CD8-positive, alpha-beta memory T cell (primary cell): ENCODE results near the gene MS4A7. TPM values are rescaled to one million over a fixed set of nuclear protein-coding genes. Genes with fewer than 3 reads are reported as not detected.

ENCODE experiments used
- CTCF ChIA-PET: fragments of 350-600 bp; sonication (Branson Sonifier 250); formaldehyde crosslinking; loops from one replicate; lab custom pipeline; 2021; ENCODE audit warnings: antibody characterized with exemption; lab: Charles Lee
- POLR2A ChIA-PET: fragments of 350-600 bp; sonication (Branson Sonifier 250); formaldehyde crosslinking; loops from one replicate; lab custom pipeline; 2021; ENCODE audit warnings: antibody characterized with exemption; lab: Charles Lee
- DNase-seq, 5 donors: peaks; one replicate each; pipeline versions ENCODE4 v3.0.0 to v3.0.0-alpha.2; 2020 to 2022; ENCODE audit warnings: mixed read lengths in 1 of 5
- H3K27ac ChIP-seq: one replicate; pipeline ENCODE4 v1.7.0; 2013; ENCODE audit warnings: low read depth, mild to moderate bottlenecking, low read length, moderate library complexity
- H3K27me3 ChIP-seq: 2 replicates; pipeline ENCODE4 v1.7.0; 2013; ENCODE audit warnings: low read length, mild to moderate bottlenecking; ENCODE audit not compliant: insufficient read depth, poor library complexity, severe bottlenecking
- H3K36me3 ChIP-seq: 2 replicates; pipeline ENCODE4 v1.7.0; 2013; ENCODE audit warnings: mild to moderate bottlenecking, low read length, moderate library complexity; ENCODE audit not compliant: insufficient read depth
- H3K4me1 ChIP-seq: 2 replicates; pipeline ENCODE4 v1.7.0; 2013; ENCODE audit warnings: mild to moderate bottlenecking, low read length, moderate library complexity; ENCODE audit not compliant: insufficient read depth
- H3K4me3 ChIP-seq: 2 replicates; pipeline ENCODE4 v1.7.0; 2013; ENCODE audit warnings: mild to moderate bottlenecking, low read length
- H3K9me3 ChIP-seq: 2 replicates; pipeline ENCODE4 v1.7.0; 2013; ENCODE audit warnings: mild to moderate bottlenecking, low read length
- H3K27ac Mint-ChIP-seq, 8 donors: one replicate each; pipeline ENCODE4 v1.8.0; 2020 to 2021; ENCODE audit warnings: mixed read lengths in 8 of 8, mild to moderate bottlenecking in 6 of 8, inconsistent platforms in 3 of 8, moderate library complexity in 3 of 8
- H3K27me3 Mint-ChIP-seq, 2 donors: one replicate each; pipeline ENCODE4 v1.8.0; 2020 to 2021; ENCODE audit warnings: mixed read lengths in 2 of 2, mild to moderate bottlenecking in 1 of 2, moderate library complexity in 1 of 2
- H3K36me3 Mint-ChIP-seq, 3 donors: one replicate each; pipeline ENCODE4 v1.8.0; 2020 to 2021; ENCODE audit warnings: mixed read lengths in 3 of 3, inconsistent platforms in 1 of 3, mild to moderate bottlenecking in 1 of 3
- H3K4me1 Mint-ChIP-seq, 3 donors: one replicate each; pipeline ENCODE4 v1.8.0; 2020 to 2021; ENCODE audit warnings: mixed read lengths in 3 of 3, inconsistent platforms in 1 of 3, mild to moderate bottlenecking in 1 of 3
- H3K4me3 Mint-ChIP-seq, 7 donors: one replicate each; pipeline ENCODE4 v1.8.0; 2020 to 2021; ENCODE audit warnings: mixed read lengths in 7 of 7, mild to moderate bottlenecking in 6 of 7, moderate library complexity in 4 of 7, inconsistent platforms in 2 of 7
- H3K9me3 Mint-ChIP-seq, 5 donors: one replicate each; pipeline ENCODE4 v1.8.0; 2020 to 2022; ENCODE audit warnings: mixed read lengths in 5 of 5, mild to moderate bottlenecking in 3 of 5, moderate library complexity in 2 of 5, inconsistent platforms in 1 of 5
- polyA plus RNA-seq: library from polyadenylated mRNA; unstranded; fragments of 300-500 nt; fragmentation: Illumina TruSeq; gene quantifications from one replicate; pipeline ENCODE4 v1.2.3, GENCODE V29; 2021
- total RNA-seq, 2 experiments: library from RNA; stranded (reverse); gene quantifications; one replicate each; pipeline ENCODE4 v1.2.3, GENCODE V29; 2021

MS4A7 gene
- total and polyA plus RNA-seq, 3 experiments from 2014 or later: 0.51 to 0.98 TPM; not detected in 1

GRCh38 chr11:60375316-60375715, 3.0 kb upstream of the MS4A7 start:
- Histone ChIP-seq H3K4me3 (no peak overlapping the region), H3K27me3 (no peaks in the 10 kb centered on the region), H3K36me3 (no peaks in the 10 kb centered on the region), H3K27ac (no peak overlapping the region), H3K4me1 (peaks cover 3% of the 10 kb centered on the region), H3K9me3 (no peaks in the 10 kb centered on the region)
- Mint-ChIP-seq H3K4me3 (no peak overlapping the region), H3K9me3 (no peaks in the 10 kb centered on the region), H3K4me1 (peaks cover 5 to 11% (median 9%) of the 10 kb centered on the region in 3 donors), H3K27ac (no peak overlapping the region), H3K27me3 (peaks cover 11 to 34% of the 10 kb centered on the region in 2 donors), H3K36me3 (no peaks in the 10 kb centered on the region)
- ChIA-PET CTCF (no interaction called here), POLR2A (no interaction called here)
- DNase-seq: no peak

GRCh38 chr11:60376601-60377000, 1.7 kb upstream of the MS4A7 start:
- DNase-seq: no peak
- Histone ChIP-seq H3K27me3 (no peaks in the 10 kb centered on the region), H3K4me3 (no peak overlapping the region), H3K4me1 (peaks cover 3% of the 10 kb centered on the region), H3K9me3 (no peaks in the 10 kb centered on the region), H3K36me3 (no peaks in the 10 kb centered on the region), H3K27ac (no peak overlapping the region)
- Mint-ChIP-seq H3K9me3 (no peaks in the 10 kb centered on the region), H3K4me1 (peaks cover 5 to 11% (median 9%) of the 10 kb centered on the region in 3 donors), H3K27me3 (peaks cover 11 to 30% of the 10 kb centered on the region in 2 donors), H3K27ac (no peak overlapping the region), H3K36me3 (no peaks in the 10 kb centered on the region), H3K4me3 (no peak overlapping the region)
- ChIA-PET POLR2A (no interaction called here), CTCF (interaction anchor here (1.5 kb wide), 1 partner anchor 13 kb away, joined by 3 read pairs; no protein-coding TSS in a partner anchor)

GRCh38 chr11:60377401-60378136, 763 bp upstream of the MS4A7 start:
- no peaks in the 10 kb centered on the region for H3K9me3 ChIP-seq
- CTCF ChIA-PET: interaction anchor here (1.5 kb wide), 1 partner anchor 14 kb away, joined by 3 read pairs; no protein-coding TSS in a partner anchor
- H3K36me3 Mint-ChIP-seq: no peaks in the 10 kb centered on the region
- H3K36me3 ChIP-seq: no peaks in the 10 kb centered on the region
- H3K27ac ChIP-seq: no peak overlapping the region
- POLR2A ChIA-PET: no interaction called here
- no peak for DNase-seq
- peaks cover 8 to 29% of the 10 kb centered on the region in 2 donors for H3K27me3 Mint-ChIP-seq
- H3K9me3 Mint-ChIP-seq: no peaks in the 10 kb centered on the region
- H3K4me3 ChIP-seq: no peak overlapping the region
- H3K4me3 Mint-ChIP-seq: no peak overlapping the region
- H3K4me1 Mint-ChIP-seq: peaks cover 5 to 11% (median 9%) of the 10 kb centered on the region in 3 donors
- H3K4me1 ChIP-seq: peaks cover 3% of the 10 kb centered on the region
- no peaks in the 10 kb centered on the region for H3K27me3 ChIP-seq
- H3K27ac Mint-ChIP-seq: peak overlapping the region in 1 of 8 donors; percentile 52

GRCh38 chr11:60389279-60389910, 11.1 kb downstream of the MS4A7 start:
- peaks cover 0 to 21% of the 10 kb centered on the region in 2 donors for H3K27me3 Mint-ChIP-seq
- no peak overlapping the region for H3K4me3 ChIP-seq
- no peaks in the 10 kb centered on the region for H3K9me3 Mint-ChIP-seq
- H3K27ac Mint-ChIP-seq: no peak overlapping the region
- H3K27ac ChIP-seq: no peak overlapping the region
- H3K9me3 ChIP-seq: no peaks in the 10 kb centered on the region
- H3K4me1 Mint-ChIP-seq: no peaks in the 10 kb centered on the region
- no peaks in the 10 kb centered on the region for H3K36me3 ChIP-seq
- no peaks in the 10 kb centered on the region for H3K4me1 ChIP-seq
- H3K27me3 ChIP-seq: no peaks in the 10 kb centered on the region
- no peak overlapping the region for H3K4me3 Mint-ChIP-seq
- CTCF ChIA-PET: no interaction called here
- POLR2A ChIA-PET: no interaction called here
- no peaks in the 10 kb centered on the region for H3K36me3 Mint-ChIP-seq
- no peak for DNase-seq

- POLR2A ChIA-PET: no interaction called here
- H3K4me3 ChIP-seq: no peak overlapping the region
These were observed 12.1 kb downstream of the MS4A7 start for GRCh38 chr11:60390419-60390818.

GRCh38 chr11:60392361-60392760, 14.0 kb downstream of the MS4A7 start:
- DNase-seq: no peak
- no peaks in the 10 kb centered on the region for H3K9me3 ChIP-seq
- ChIA-PET CTCF (no interaction called here), POLR2A (no interaction called here)
- H3K9me3 Mint-ChIP-seq: no peaks in the 10 kb centered on the region
- H3K27ac Mint-ChIP-seq: no peak overlapping the region
- H3K27me3 Mint-ChIP-seq: peaks cover 0 to 11% of the 10 kb centered on the region in 2 donors
- no peaks in the 10 kb centered on the region for H3K36me3 ChIP-seq
- no peaks in the 10 kb centered on the region for H3K27me3 ChIP-seq
- H3K27ac ChIP-seq: no peak overlapping the region
- no peak overlapping the region for H3K4me3 ChIP-seq
- H3K4me3 Mint-ChIP-seq: no peak overlapping the region
- H3K36me3 Mint-ChIP-seq: no peaks in the 10 kb centered on the region
- no peaks in the 10 kb centered on the region for H3K4me1 ChIP-seq
- H3K4me1 Mint-ChIP-seq: peaks cover 0 to 5% (median 3%) of the 10 kb centered on the region in 3 donors

More at GRCh38 chr11:60390419-60390818, 12.1 kb downstream of the MS4A7 start:
- H3K4me1 Mint-ChIP-seq: no peaks in the 10 kb centered on the region
- Histone ChIP-seq H3K27me3 (no peaks in the 10 kb centered on the region), H3K27ac (no peak overlapping the region), H3K4me1 (no peaks in the 10 kb centered on the region), H3K9me3 (no peaks in the 10 kb centered on the region), H3K36me3 (no peaks in the 10 kb centered on the region)
- no peaks in the 10 kb centered on the region for H3K36me3 Mint-ChIP-seq
- CTCF ChIA-PET: no interaction called here
- no peak overlapping the region for H3K27ac Mint-ChIP-seq
- peaks cover 0 to 18% of the 10 kb centered on the region in 2 donors for H3K27me3 Mint-ChIP-seq
- no peaks in the 10 kb centered on the region for H3K9me3 Mint-ChIP-seq
- DNase-seq: no peak
- H3K4me3 Mint-ChIP-seq: no peak overlapping the region

- Mint-ChIP-seq H3K36me3 (no peaks in the 10 kb centered on the region), H3K4me1 (peaks cover 0 to 5% (median 3%) of the 10 kb centered on the region in 3 donors), H3K27ac (no peak overlapping the region), H3K27me3 (peaks cover 0 to 13% of the 10 kb centered on the region in 2 donors), H3K9me3 (no peaks in the 10 kb centered on the region), H3K4me3 (no peak overlapping the region)
- H3K4me3 ChIP-seq: no peak overlapping the region
- no peaks in the 10 kb centered on the region for H3K9me3 ChIP-seq
- no peak overlapping the region for H3K27ac ChIP-seq
- POLR2A ChIA-PET: no interaction called here
- H3K36me3 ChIP-seq: no peaks in the 10 kb centered on the region
- CTCF ChIA-PET: no interaction called here
- no peaks in the 10 kb centered on the region for H3K27me3 ChIP-seq
- H3K4me1 ChIP-seq: no peaks in the 10 kb centered on the region
- no peak for DNase-seq
These were observed 14.7 kb downstream of the MS4A7 start for GRCh38 chr11:60393016-60393415.

GRCh38 chr11:60394666-60395380, 16.5 kb downstream of the MS4A7 start:
- no peak for DNase-seq
- H3K9me3 Mint-ChIP-seq: no peaks in the 10 kb centered on the region
- H3K27ac Mint-ChIP-seq: no peak overlapping the region
- H3K36me3 Mint-ChIP-seq: no peaks in the 10 kb centered on the region
- H3K27ac ChIP-seq: no peak overlapping the region
- CTCF ChIA-PET: no interaction called here
- no peaks in the 10 kb centered on the region for H3K4me1 ChIP-seq
- no peaks in the 10 kb centered on the region for H3K9me3 ChIP-seq
- peaks cover 0 to 9% of the 10 kb centered on the region in 2 donors for H3K27me3 Mint-ChIP-seq
- H3K36me3 ChIP-seq: no peaks in the 10 kb centered on the region
- POLR2A ChIA-PET: no interaction called here
- H3K4me3 Mint-ChIP-seq: no peak overlapping the region
- H3K4me1 Mint-ChIP-seq: peaks cover 0 to 5% (median 3%) of the 10 kb centered on the region in 3 donors
- H3K4me3 ChIP-seq: no peak overlapping the region
- H3K27me3 ChIP-seq: no peaks in the 10 kb centered on the region
